UCSD-AML1 (cell line): ENCODE results near the gene CKM.
"Not testable (repeated sequence)": the region's sequence is repeated elsewhere in the genome, so short reads cannot be mapped to it uniquely, and the experiment has no call there.

Experiments used
- DNase-seq: peaks from one replicate; lab custom pipeline; 2025; ENCODE audit not compliant: unreplicated experiment; lab: John Stamatoyannopoulos, UW

The CKM gene

GRCh38 chr19:45294291-45295029 is 28.2 kb downstream of the CKM start:
- no peak for DNase-seq

- no peak for DNase-seq
These were observed 29.0 kb downstream of the CKM start for GRCh38 chr19:45293682-45294081.

GRCh38 chr19:45291834-45292233 is 30.8 kb downstream of the CKM start:
- DNase-seq = no peak

- no peak for DNase-seq
These were observed 32.2 kb downstream of the CKM start for GRCh38 chr19:45290381-45290931.

- DNase-seq = no peak
These were observed 39.1 kb downstream of the CKM start for GRCh38 chr19:45283443-45284033.

GRCh38 chr19:45280471-45280961 is 42.2 kb downstream of the CKM start:
- no peak for DNase-seq

- DNase-seq = no peak
These were observed 43.0 kb downstream of the CKM start for GRCh38 chr19:45279587-45280192.

GRCh38 chr19:45278087-45278486 is 44.6 kb downstream of the CKM start:
- no peak for DNase-seq

DNA sequence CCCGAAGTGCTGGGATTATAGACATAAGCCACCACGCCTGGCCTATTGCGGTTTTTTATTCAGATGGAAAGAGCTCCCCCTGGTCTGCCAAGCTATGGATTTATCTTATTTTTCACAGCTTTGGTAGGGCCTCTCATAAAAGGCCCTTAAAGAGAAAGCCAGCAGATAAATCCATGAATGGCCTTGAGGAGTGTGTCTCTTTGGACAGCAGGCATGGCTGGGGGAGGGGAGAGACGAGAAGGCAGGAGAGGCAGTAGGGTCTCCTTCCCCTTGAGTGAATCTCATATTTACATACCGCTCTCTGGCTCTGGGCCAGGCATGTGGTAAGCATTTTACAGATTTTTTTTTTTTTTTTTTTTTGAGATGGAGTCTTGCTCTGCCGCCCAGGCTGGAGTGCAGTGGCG is 46.4 kb downstream of the CKM start:
- DNase-seq = no peak

DNA sequence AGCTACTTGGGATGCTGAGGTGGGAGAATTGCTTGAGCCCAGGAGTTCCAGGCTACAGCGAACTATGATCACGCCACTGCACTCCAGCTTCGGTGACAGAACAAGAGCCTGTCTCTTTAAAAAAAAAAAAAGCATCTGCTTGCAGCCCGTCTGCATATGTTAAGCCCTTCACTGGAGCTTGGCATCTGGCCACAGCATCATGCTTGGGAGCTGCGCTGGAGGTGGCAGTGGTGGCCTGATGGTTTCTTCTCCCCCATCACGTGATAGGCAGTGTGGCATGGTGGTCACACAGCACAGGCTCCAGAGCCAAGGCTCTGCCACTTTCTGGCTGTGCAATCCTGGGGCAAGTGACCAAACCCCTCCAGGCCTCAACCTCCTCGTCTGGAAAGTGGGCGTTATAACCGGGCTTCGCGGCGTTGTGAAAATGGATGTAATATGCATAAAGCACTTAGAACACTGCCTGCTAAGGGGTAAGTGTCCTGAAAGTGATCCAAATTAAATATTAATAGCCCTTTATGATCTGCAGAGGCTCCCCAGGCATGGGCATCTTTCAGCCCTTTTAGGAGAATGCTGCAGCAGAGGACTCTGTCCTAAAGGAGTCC is 47.2 kb downstream of the CKM start:
- DNase-seq = no peak

DNA sequence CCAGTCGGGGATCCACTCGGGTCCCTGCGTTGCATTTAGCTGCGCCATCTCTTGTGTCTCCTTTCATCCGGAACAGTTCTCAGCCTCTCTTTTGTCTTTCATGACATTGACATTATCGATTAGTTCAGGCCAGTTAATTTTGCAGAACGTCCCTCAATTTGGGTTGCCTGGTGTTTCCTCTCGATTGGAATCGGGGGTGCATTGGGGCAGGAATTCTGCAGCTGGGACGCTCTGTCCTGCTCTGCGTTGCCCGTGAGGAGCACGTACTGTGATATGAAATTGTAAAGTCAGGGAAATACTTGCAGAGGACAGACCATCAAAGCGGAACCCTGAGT is 49.2 kb downstream of the CKM start:
- DNase-seq = no peak

DNA sequence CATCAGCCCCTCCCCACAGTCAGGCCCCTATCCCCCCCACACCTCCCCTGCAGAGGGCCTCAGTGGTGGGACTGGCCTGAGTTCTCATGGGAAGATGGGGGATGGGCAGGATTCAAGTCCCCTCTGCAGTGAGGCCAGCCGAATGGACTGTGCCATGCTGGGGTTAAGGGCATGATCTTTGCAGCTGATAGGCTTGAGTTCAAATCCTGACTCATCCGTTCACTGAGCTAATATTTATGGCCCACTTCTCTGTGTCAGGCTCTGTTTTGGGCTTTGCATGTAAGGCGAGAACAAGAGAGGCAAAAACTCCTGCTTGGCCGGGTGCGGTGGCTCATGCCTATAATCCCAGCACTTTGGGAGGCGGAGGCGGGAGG is 51.0 kb downstream of the CKM start:
- no peak for DNase-seq

DNA sequence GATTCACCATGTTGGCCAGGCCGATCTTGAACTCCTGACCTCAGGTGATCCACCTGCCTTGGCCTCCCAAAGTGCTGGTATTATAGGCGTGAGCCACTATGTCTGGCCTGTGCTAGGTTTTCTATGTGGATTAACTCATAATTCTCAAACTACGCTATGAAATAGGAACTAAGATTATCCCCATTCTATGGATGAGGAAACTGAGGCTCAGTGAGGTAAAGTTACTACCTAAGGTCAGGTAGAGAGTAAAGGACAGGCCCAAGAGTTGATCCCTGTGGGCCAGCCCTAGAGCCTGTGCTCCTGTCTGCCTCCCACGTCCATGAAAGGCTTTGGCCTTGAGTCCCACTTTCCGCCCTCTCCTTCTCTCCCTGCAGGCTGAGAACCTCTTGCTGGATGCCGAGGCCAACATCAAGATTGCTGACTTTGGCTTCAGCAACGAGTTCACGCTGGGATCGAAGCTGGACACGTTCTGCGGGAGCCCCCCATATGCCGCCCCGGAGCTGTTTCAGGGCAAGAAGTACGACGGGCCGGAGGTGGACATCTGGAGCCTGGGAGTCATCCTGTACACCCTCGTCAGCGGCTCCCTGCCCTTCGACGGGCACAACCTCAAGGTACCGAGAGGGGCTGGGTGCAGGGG is 51.5 kb downstream of the CKM start:
- DNase-seq = no peak

DNA sequence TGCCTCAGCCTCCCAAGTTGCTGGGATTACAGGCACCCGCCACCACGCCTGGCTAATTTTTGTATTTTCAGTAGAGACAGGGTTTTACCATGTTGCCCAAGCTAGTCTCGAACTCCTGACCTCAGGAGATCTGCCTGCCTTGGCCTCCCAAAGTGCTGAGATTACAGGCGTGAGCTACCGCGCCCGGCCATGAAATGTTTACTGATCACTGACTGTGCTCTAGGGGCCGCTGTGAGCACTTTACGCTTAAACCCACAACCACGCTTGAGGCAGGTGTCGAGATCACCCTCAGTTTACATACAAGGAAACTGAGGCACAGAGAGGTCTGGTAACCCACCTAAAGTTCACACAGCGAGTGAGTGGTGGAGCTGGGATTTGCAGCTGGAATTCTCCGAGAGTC is 52.7 kb downstream of the CKM start:
- not testable (repeated sequence) for DNase-seq

- DNase-seq = no peak
These were observed 55.4 kb downstream of the CKM start for GRCh38 chr19:45267296-45267695.

DNA sequence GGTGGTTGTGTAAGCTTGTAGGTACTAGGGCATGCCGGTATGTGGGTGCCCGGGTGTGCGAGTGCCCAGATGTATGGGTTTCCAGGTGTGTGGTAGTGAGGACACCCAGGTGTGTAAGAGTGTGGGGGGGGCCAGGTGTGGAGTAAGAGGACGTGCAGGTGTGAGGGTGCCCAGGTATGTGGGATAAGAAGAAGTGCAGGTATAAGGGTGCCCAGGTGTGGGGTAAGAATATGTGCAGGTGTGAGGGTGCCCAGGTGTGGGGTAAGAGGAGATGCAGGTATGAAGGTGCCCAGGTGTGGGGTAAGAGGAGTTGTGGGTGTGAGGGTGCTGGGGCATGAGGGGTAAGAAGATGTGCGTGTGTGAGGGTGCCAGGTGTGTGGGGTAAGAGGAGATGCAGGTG is 57.3 kb downstream of the CKM start:
- DNase-seq = no peak

DNA sequence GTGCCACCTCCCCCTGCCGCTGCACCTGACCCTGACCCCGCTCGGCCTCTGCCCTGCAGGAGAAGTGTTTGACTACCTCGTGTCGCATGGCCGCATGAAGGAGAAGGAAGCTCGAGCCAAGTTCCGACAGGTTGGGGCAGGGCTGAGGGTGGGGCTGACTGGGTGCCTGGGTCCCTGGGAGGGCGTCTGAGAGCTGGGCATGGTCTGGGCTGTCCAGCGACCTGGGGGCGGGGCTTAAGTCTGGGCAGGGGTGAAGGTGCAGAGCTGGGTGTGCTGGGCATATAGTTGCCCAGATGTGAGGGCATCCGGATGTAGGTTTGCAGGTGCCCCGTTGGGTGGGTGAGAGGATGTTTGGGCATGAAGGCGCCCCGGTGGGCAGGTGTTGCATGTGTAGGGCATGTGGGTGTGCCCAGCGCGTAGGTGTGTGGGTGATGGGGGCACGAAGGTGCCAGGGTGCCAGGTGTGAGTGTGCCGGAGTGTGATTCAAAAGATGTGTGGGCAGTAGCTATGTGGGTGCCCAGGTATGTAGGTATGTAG is 57.8 kb downstream of the CKM start:
- no peak for DNase-seq

- no peak for DNase-seq
These were observed 59.7 kb downstream of the CKM start for GRCh38 chr19:45263013-45263412.

DNA sequence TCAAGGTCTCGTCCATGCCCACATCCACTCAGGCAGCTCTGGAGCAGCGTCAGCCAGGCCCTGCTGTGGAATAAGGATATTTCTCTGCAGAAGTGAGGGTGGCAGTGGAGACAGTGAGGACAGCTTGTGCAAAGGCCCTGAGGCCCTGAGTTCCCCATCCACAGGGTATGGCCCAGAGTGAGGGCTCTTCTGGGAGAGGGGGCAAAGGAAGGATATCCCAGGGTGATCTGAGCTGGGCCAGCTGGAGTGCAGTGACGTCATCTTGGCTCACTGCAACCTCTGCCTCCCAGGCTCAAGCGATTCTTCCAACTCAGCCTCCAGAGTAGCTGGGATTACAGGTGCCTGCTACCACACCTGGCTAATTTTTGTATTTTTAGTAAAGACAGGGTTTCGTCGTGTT is 60.1 kb downstream of the CKM start:
- no peak for DNase-seq

DNA sequence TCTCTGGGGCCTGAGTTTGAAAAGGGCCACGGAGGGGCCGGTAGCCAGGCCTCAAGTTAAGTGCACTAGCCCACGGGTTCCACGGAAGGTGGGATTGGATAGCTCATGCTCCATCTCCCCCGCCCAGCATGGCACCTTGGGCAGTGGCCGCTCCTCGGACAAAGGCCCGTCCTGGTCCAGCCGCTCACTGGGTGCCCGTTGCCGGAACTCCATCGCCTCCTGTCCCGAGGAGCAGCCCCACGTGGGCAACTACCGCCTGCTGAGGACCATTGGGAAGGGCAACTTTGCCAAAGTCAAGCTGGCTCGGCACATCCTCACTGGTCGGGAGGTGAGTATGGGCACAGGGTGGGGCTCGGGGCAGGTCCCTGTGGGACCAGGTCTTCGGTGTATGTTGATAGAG is 63.8 kb downstream of the CKM start:
- DNase-seq = no peak

DNA sequence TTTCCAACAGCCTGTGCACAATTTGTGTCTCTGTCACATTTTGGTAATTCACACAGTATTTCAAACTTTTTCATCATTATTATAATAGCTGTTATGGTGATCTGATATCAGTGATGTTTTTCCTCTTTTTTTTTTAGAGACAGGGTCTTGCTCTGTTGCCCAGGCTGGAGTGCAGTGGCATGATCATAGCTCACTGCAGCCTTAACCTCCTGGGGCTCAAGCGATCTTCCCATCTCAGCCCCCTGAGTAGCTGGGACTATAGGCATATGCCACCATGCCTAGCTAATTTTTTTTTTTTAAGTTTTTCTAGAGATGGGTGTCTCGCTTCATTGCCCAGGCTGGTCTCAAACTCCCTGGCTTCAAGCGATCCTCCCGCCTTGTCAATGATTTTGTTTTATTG is 65.8 kb downstream of the CKM start:
- DNase-seq = no peak
